Endodermal cell (in vitro differentiated cells): ENCODE measurements around the gene CIZ1. TPM values are rescaled to one million over a fixed set of nuclear protein-coding genes. Genes with fewer than 3 reads are reported as not detected.

ENCODE experiments used
- DNase-seq: peaks from one replicate; pipeline ENCODE4 v3.0.0-alpha.2; 2017
- H3K27ac ChIP-seq: 2 replicates; pipeline ENCODE4 v1.5.1; 2013; ENCODE audit warnings: mild to moderate bottlenecking, low read depth, low read length, moderate library complexity
- H3K27me3 ChIP-seq: 2 replicates; pipeline ENCODE4 v1.6.1; 2013; ENCODE audit warnings: mild to moderate bottlenecking, low read length, moderate library complexity; ENCODE audit not compliant: insufficient read depth, control insufficient read depth, poor library complexity, severe bottlenecking
- H3K36me3 ChIP-seq: 2 replicates; pipeline ENCODE4 v1.7.0; 2013; ENCODE audit warnings: mild to moderate bottlenecking, low read length, moderate library complexity; ENCODE audit not compliant: control insufficient read depth, insufficient read depth
- H3K4me1 ChIP-seq: one replicate; pipeline ENCODE4 v1.7.0; 2013; ENCODE audit warnings: low read length; ENCODE audit not compliant: control insufficient read depth, insufficient read depth
- H3K4me3 ChIP-seq: 2 replicates; pipeline ENCODE4 v1.5.1; 2013; ENCODE audit warnings: mild to moderate bottlenecking, low read length, moderate library complexity
- H3K9ac ChIP-seq: 2 replicates; pipeline ENCODE4 v1.6.1; 2013; ENCODE audit warnings: mild to moderate bottlenecking, low read length, moderate library complexity; ENCODE audit not compliant: poor library complexity, severe bottlenecking; ENCODE audit errors: extremely low read depth
- H3K9me3 ChIP-seq: 2 replicates; pipeline ENCODE4 v1.6.1; 2013; ENCODE audit warnings: mild to moderate bottlenecking, low read length, moderate library complexity; ENCODE audit not compliant: control insufficient read depth
- H3K27ac Mint-ChIP-seq: 2 replicates; pipeline ENCODE4 v1.8.0; 2020; ENCODE audit warnings: mixed read lengths
- H3K27me3 Mint-ChIP-seq: 2 replicates; pipeline ENCODE4 v1.8.0; 2021; ENCODE audit warnings: mild to moderate bottlenecking, mixed read lengths; ENCODE audit not compliant: insufficient read depth
- H3K36me3 Mint-ChIP-seq: 2 replicates; pipeline ENCODE4 v1.8.0; 2020; ENCODE audit warnings: low read depth, mixed read lengths
- H3K4me1 Mint-ChIP-seq: 2 replicates; pipeline ENCODE4 v1.8.0; 2020; ENCODE audit warnings: mixed read lengths
- H3K4me3 Mint-ChIP-seq: 2 replicates; pipeline ENCODE4 v1.8.0; 2020; ENCODE audit warnings: mild to moderate bottlenecking, moderate library complexity, mixed read lengths
- H3K9me3 Mint-ChIP-seq: 2 replicates; pipeline ENCODE4 v1.8.0; 2020; ENCODE audit warnings: mild to moderate bottlenecking, mixed read lengths
- WGBS, 2 experiments: methylation state at CpG; one replicate each; pipeline versions ENCODE4 v1.1.5 to v1.1.7; 2013; ENCODE audit warnings: missing lambda C conversion rate in 2 of 2, mixed read lengths in 1 of 2; ENCODE audit not compliant: insufficient coverage in 1 of 2, insufficient read length in 1 of 2; 5-methylcytosine and 5-hydroxymethylcytosine counted together
- total RNA-seq, 2 donors: library from RNA; stranded (reverse); fragmentation: NEBNext Ultra II Directional in 1 of 2; extraction: Animal tissue kit (Norgen Biotek cat#: 25700) in 1 of 2; gene quantifications; 2 replicates in 1 of 2; 3 replicates in 1 of 2; pipeline ENCODE4 v1.2.1, GENCODE V29; 2021
- TF ChIP-seq, protein P1 (sequence below): fragments of 200-600 bp; sonication (generic); conservative IDR thresholded peaks from 2 replicates; pipeline ENCODE4 v1.5.0; 2021; ENCODE audit warnings: antibody characterized with exemption, mild to moderate bottlenecking

Gene CIZ1
- total RNA-seq, 2 donors from 2014 or later = 115 to 117 TPM

GRCh38 chr9:128120061-128120740, 71.2 kb downstream of the CIZ1 start:
- no peak overlapping the region for H3K4me3 ChIP-seq
- H3K9me3 ChIP-seq = no peaks in the 10 kb centered on the region
- no peaks in the 10 kb centered on the region for H3K27me3 Mint-ChIP-seq
- no peak overlapping the region for H3K9ac ChIP-seq
- DNase-seq = no peak
- H3K36me3 ChIP-seq = peaks cover 21% of the 10 kb centered on the region
- 94 to 97% methylated on average over 16 to 20 of the region's 20 CpGs for WGBS, 2 experiments
- TF ChIP-seq, protein P1, sequence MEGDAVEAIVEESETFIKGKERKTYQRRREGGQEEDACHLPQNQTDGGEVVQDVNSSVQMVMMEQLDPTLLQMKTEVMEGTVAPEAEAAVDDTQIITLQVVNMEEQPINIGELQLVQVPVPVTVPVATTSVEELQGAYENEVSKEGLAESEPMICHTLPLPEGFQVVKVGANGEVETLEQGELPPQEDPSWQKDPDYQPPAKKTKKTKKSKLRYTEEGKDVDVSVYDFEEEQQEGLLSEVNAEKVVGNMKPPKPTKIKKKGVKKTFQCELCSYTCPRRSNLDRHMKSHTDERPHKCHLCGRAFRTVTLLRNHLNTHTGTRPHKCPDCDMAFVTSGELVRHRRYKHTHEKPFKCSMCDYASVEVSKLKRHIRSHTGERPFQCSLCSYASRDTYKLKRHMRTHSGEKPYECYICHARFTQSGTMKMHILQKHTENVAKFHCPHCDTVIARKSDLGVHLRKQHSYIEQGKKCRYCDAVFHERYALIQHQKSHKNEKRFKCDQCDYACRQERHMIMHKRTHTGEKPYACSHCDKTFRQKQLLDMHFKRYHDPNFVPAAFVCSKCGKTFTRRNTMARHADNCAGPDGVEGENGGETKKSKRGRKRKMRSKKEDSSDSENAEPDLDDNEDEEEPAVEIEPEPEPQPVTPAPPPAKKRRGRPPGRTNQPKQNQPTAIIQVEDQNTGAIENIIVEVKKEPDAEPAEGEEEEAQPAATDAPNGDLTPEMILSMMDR = no peak
- no peaks in the 10 kb centered on the region for H3K4me1 Mint-ChIP-seq
- H3K27me3 ChIP-seq = no peaks in the 10 kb centered on the region
- H3K27ac ChIP-seq = no peak overlapping the region
- no peaks in the 10 kb centered on the region for H3K4me1 ChIP-seq
- no peaks in the 10 kb centered on the region for H3K9me3 Mint-ChIP-seq
- H3K4me3 Mint-ChIP-seq = no peak overlapping the region
- H3K27ac Mint-ChIP-seq = no peak overlapping the region
- peaks cover 20% of the 10 kb centered on the region for H3K36me3 Mint-ChIP-seq

DNA sequence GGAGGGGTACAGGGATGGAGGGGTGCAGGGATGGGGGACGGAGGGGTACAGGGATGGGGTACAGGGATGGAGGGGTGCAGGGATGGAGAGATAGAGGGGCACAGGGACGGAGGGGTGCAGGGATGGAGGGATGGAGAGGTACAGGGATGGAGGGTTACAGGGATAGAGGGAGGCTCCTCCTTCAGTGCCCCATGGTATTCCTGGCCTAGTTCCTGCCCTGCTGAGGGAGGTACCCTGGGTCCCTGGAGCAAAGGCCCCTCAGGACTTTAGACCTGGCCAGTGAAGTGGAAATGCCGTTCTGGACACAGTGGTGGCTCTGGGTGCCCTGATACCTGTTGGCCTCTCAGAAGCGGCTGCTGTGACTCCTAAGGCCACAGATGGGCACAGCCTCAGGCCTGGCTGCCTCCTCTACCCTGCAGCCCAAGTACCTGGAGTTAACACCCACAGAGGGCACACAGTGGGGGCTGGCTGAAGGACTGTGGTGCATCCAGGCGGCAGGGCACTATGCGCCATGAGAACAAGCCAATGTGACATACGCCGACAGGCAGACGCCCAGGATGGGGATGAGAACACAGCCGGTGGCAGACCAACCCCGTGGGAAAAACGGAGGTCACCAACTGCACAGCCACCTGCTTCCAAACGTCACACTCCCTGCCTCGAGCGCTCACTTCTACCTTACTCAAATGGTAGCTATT, 72.3 kb downstream of the CIZ1 start:
- H3K9me3 Mint-ChIP-seq = peaks cover 1% of the 10 kb centered on the region
- TF ChIP-seq, protein P1 = no peak
- Histone ChIP-seq H3K36me3 (peaks cover 23% of the 10 kb centered on the region), H3K27ac (no peak overlapping the region), H3K4me3 (no peak overlapping the region), H3K27me3 (no peaks in the 10 kb centered on the region), H3K4me1 (no peaks in the 10 kb centered on the region), H3K9me3 (no peaks in the 10 kb centered on the region), H3K9ac (no peak overlapping the region)
- DNase-seq = no peak
- no peak overlapping the region for H3K4me3 Mint-ChIP-seq
- peaks cover 17% of the 10 kb centered on the region for H3K36me3 Mint-ChIP-seq
- WGBS, 2 experiments = 92 to 100% methylated on average over 8 to 12 of the region's 15 CpGs
- no peaks in the 10 kb centered on the region for H3K27me3 Mint-ChIP-seq
- H3K27ac Mint-ChIP-seq = no peak overlapping the region
- H3K4me1 Mint-ChIP-seq = no peaks in the 10 kb centered on the region

- H3K27me3 Mint-ChIP-seq = no peaks in the 10 kb centered on the region
- TF ChIP-seq, protein P1 = no peak
- no peak for DNase-seq
- no peaks in the 10 kb centered on the region for H3K27me3 ChIP-seq
- peaks cover 4% of the 10 kb centered on the region for H3K9me3 ChIP-seq
- H3K4me1 ChIP-seq = no peaks in the 10 kb centered on the region
- H3K4me3 Mint-ChIP-seq = no peak overlapping the region
- H3K9ac ChIP-seq = no peak overlapping the region
- peaks cover 18% of the 10 kb centered on the region for H3K36me3 Mint-ChIP-seq
- no peak overlapping the region for H3K27ac ChIP-seq
- H3K9me3 Mint-ChIP-seq = peaks cover 2% of the 10 kb centered on the region
- H3K27ac Mint-ChIP-seq = no peak overlapping the region
- peaks cover 26% of the 10 kb centered on the region for H3K36me3 ChIP-seq
- 81 to 84% methylated on average over 3 of the region's 3 CpGs for WGBS, 2 experiments
- no peak overlapping the region for H3K4me3 ChIP-seq
- no peaks in the 10 kb centered on the region for H3K4me1 Mint-ChIP-seq
These were observed 72.9 kb downstream of the CIZ1 start for GRCh38 chr9:128118472-128118857.
